ENCODE results near the gene PLAC1. TPM values are rescaled to one million over a fixed set of nuclear protein-coding genes. Genes with fewer than 3 reads are reported as not detected.

Gene PLAC1
- total RNA-seq, 2 donors from 2014 or later: not detected

DNA sequence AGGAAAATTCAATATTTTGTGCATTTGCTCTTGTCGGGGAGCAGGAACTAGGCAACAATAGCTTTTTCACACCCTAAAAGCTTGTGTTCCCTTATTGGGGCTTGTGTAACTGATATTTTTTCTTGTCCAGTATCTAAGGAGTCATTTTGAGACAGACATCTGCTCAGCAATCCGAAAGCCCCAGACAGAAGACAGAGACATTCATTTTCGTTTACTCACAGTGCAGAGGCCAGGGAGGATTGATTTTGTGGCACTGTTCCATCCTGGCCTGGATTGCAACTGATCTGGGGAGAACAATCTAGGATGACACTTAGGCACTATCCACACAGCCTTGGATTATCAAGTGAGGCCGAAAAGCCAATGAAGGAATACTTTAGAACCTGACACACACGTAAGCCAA, 27.4 kb upstream of the PLAC1 start:
- H3K27me3 ChIP-seq: no peaks in the 10 kb centered on the region
- no peak overlapping the region for H3K9ac ChIP-seq (ENCODE audit: low read depth in 2 of 2, low read length in 2 of 2)
- H3K9me3 ChIP-seq: no peaks in the 10 kb centered on the region
- no peaks in the 10 kb centered on the region for H3K36me3 ChIP-seq
- intact Hi-C loops (cut with DNase I): no loop called here
- no peak for DNase-seq
- H3K4me1 ChIP-seq: no peaks in the 10 kb centered on the region
- H3K27ac ChIP-seq: no peak overlapping the region
- TF ChIP-seq, protein P1, sequence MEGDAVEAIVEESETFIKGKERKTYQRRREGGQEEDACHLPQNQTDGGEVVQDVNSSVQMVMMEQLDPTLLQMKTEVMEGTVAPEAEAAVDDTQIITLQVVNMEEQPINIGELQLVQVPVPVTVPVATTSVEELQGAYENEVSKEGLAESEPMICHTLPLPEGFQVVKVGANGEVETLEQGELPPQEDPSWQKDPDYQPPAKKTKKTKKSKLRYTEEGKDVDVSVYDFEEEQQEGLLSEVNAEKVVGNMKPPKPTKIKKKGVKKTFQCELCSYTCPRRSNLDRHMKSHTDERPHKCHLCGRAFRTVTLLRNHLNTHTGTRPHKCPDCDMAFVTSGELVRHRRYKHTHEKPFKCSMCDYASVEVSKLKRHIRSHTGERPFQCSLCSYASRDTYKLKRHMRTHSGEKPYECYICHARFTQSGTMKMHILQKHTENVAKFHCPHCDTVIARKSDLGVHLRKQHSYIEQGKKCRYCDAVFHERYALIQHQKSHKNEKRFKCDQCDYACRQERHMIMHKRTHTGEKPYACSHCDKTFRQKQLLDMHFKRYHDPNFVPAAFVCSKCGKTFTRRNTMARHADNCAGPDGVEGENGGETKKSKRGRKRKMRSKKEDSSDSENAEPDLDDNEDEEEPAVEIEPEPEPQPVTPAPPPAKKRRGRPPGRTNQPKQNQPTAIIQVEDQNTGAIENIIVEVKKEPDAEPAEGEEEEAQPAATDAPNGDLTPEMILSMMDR (IDR thresholded peaks at IDR 0.05): no peak
- H3K4me3 ChIP-seq: no peak overlapping the region

DNA sequence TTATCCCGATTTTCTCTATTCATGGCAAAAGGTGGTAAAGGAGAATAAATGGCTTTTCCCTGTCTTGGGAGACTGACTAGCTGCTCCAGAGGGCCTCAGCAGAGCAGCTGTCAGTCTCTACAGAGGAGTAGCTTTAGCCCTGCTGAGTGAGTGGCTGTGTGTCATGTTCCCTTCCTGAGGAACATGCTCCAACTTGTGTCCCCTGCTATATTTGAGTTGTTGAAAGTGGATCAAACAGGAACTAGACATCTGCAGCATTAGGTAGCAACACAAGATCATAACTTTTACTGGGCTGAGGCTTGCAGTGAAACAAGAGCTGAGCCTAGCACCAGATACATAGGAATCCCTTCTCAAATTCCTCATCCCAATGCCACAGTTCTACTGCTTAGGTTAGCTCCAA, 26.7 kb upstream of the PLAC1 start:
- Histone ChIP-seq H3K27me3 (no peaks in the 10 kb centered on the region), H3K4me3 (no peak overlapping the region), H3K9ac (ENCODE audit: low read depth in 2 of 2, low read length in 2 of 2) (no peak overlapping the region), H3K27ac (no peak overlapping the region), H3K9me3 (no peaks in the 10 kb centered on the region), H3K36me3 (no peaks in the 10 kb centered on the region), H3K4me1 (no peaks in the 10 kb centered on the region)
- TF ChIP-seq, protein P1 (IDR thresholded peaks at IDR 0.05): no peak
- intact Hi-C loops (cut with DNase I): no loop called here
- no peak for DNase-seq

- TF ChIP-seq, protein P1 (IDR thresholded peaks at IDR 0.05): no peak
- intact Hi-C loops (cut with DNase I): no loop called here
- no peak for DNase-seq
- Histone ChIP-seq H3K4me1 (no peaks in the 10 kb centered on the region), H3K27me3 (no peaks in the 10 kb centered on the region), H3K9ac (ENCODE audit: low read depth in 2 of 2, low read length in 2 of 2) (no peak overlapping the region), H3K27ac (no peak overlapping the region), H3K36me3 (no peaks in the 10 kb centered on the region), H3K9me3 (no peaks in the 10 kb centered on the region), H3K4me3 (no peak overlapping the region)
These were observed 25.2 kb upstream of the PLAC1 start for GRCh38 chrX:134683351-134684005.

DNA sequence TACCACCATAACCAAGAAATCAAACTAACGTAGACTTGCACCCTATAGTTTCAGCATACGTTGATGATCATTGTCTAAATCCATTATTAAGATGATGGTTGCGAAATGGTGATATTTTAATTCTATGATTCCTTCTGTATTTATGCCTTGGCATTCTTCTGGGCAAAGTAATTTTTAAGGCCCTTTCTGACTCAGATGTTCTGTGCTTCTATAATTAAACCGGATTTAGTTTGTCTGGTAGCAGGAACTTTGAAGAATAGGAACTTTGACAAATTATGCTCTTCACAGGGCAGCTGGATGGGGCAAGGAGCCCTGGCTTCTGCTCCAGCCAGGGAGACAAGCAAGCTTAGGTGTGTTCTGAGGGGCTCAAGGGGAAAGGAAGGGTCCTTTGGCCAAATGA, 23.8 kb upstream of the PLAC1 start:
- Histone ChIP-seq H3K36me3 (no peaks in the 10 kb centered on the region), H3K27me3 (no peaks in the 10 kb centered on the region), H3K27ac (no peak overlapping the region), H3K4me1 (no peaks in the 10 kb centered on the region), H3K9ac (ENCODE audit: low read depth in 2 of 2, low read length in 2 of 2) (no peak overlapping the region), H3K9me3 (no peaks in the 10 kb centered on the region), H3K4me3 (no peak overlapping the region)
- DNase-seq: no peak
- intact Hi-C loops (cut with DNase I): no loop called here
- TF ChIP-seq, protein P1 (IDR thresholded peaks at IDR 0.05): no peak

- Histone ChIP-seq H3K9me3 (no peaks in the 10 kb centered on the region), H3K4me3 (no peak overlapping the region), H3K36me3 (no peaks in the 10 kb centered on the region), H3K4me1 (no peaks in the 10 kb centered on the region), H3K27me3 (no peaks in the 10 kb centered on the region), H3K9ac (ENCODE audit: low read depth in 2 of 2, low read length in 2 of 2) (no peak overlapping the region), H3K27ac (no peak overlapping the region)
- intact Hi-C loops (cut with DNase I): no loop called here
- DNase-seq: no peak
- TF ChIP-seq, protein P1 (IDR thresholded peaks at IDR 0.05): no peak
These were observed 21.4 kb upstream of the PLAC1 start for GRCh38 chrX:134679644-134680043.

Data from colonic mucosa (tissue), 4 donors.